Subcutaneous adipose tissue (tissue), 4 donors: ENCODE measurements around the gene CCL8. TPM values are rescaled to one million over a fixed set of nuclear protein-coding genes. Genes with fewer than 3 reads are reported as not detected.

Experiments
- total RNA-seq, 4 donors: library from RNA; depleted of rRNA; stranded (reverse); fragments of >200 nt; gene quantifications; one replicate each; pipeline ENCODE4 v1.1.0, GENCODE V29; 2016
- TF ChIP-seq, protein P1 (sequence below): fragments of 450-650 bp; IDR thresholded peaks from one replicate; pipeline ENCODE4 v1.5.1; 2016; ENCODE audit warnings: low read depth, mild to moderate bottlenecking, control low read depth, antibody characterized with exemption, moderate library complexity

Gene CCL8
- total RNA-seq, 4 donors from 2014 or later: 0.44 to 0.98 (median 0.85) TPM; not detected in 1

- TF ChIP-seq, protein P1, sequence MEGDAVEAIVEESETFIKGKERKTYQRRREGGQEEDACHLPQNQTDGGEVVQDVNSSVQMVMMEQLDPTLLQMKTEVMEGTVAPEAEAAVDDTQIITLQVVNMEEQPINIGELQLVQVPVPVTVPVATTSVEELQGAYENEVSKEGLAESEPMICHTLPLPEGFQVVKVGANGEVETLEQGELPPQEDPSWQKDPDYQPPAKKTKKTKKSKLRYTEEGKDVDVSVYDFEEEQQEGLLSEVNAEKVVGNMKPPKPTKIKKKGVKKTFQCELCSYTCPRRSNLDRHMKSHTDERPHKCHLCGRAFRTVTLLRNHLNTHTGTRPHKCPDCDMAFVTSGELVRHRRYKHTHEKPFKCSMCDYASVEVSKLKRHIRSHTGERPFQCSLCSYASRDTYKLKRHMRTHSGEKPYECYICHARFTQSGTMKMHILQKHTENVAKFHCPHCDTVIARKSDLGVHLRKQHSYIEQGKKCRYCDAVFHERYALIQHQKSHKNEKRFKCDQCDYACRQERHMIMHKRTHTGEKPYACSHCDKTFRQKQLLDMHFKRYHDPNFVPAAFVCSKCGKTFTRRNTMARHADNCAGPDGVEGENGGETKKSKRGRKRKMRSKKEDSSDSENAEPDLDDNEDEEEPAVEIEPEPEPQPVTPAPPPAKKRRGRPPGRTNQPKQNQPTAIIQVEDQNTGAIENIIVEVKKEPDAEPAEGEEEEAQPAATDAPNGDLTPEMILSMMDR: no peak
Measured at GRCh38 chr17:34370376-34370996, 51.3 kb downstream of the CCL8 start.

DNA sequence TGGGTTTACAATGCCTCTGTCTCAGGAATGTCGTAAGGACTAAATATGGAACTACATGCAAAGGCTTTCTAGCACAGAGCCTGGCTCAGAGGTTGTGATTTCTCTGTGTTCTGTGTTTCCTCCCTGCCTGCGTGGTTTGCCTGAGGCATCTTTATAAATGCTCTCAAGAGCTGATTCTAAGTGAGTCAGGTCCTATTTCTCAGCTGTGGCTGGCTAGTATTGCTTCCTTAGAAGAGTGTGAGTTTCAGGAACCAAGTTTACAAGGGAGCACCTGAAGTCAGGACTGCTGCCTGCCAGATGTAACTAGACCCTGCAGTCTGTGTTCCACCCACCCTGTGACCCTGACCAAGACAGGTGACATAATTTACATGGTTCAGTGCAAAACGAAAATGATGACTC, 51.8 kb downstream of the CCL8 start:
- TF ChIP-seq, protein P1: no peak

Other genes starting within 250 kb of the CCL8 start
- gene CCL2, start 64.2 kb upstream of the CCL8 start, total RNA-seq: 10 to 100 TPM in 2 of 4 donors, 1 to 10 TPM in 1, not detected in 1; 7.9 to 24.3 (median 24.1) TPM
- gene CCL7, start 49.2 kb upstream of the CCL8 start, total RNA-seq: 1 to 10 TPM in 1 of 4 donors, under 1 TPM in 1, not detected in 2; 0.66 to 9.5 TPM
- gene CCL11, start 33.7 kb upstream of the CCL8 start, total RNA-seq: not detected
- 10 to 100 TPM in 1 of 4 donors, 1 to 10 TPM in 2, not detected in 1; 1.8 to 15.0 (median 2.3) TPM for gene CCL13, start 37.0 kb downstream of the CCL8 start, total RNA-seq
- not detected for gene CCL1, start 43.8 kb downstream of the CCL8 start, total RNA-seq